CD4-positive, alpha-beta T cell treated with Interleukin-12 subunit alpha and Interleukin-12 subunit beta, for 1 hour (primary cell): ENCODE measurements around the gene GRIK4.

ENCODE experiments used
- DNase-seq: peaks from one replicate; pipeline ENCODE4 v3.0.0-alpha.2; 2020

GRIK4 gene

GRCh38 chr11:120646206-120646605, 134.7 kb downstream of the GRIK4 start:
- DNase-seq, result no peak

GRCh38 chr11:120647681-120648080, 136.1 kb downstream of the GRIK4 start:
- DNase-seq, result no peak

GRCh38 chr11:120648771-120649170, 137.2 kb downstream of the GRIK4 start:
- no peak for DNase-seq

GRCh38 chr11:120649316-120649715, 137.8 kb downstream of the GRIK4 start:
- DNase-seq, result no peak

- no peak for DNase-seq
These were observed 139.8 kb downstream of the GRIK4 start for GRCh38 chr11:120651396-120651795.

- no peak for DNase-seq
These were observed 140.3 kb downstream of the GRIK4 start for GRCh38 chr11:120651836-120652235.

GRCh38 chr11:120652705-120653335, 141.3 kb downstream of the GRIK4 start:
- DNase-seq, result no peak

- DNase-seq, result no peak
These were observed 144.0 kb downstream of the GRIK4 start for GRCh38 chr11:120655589-120655988.

- DNase-seq, result no peak
These were observed 145.9 kb downstream of the GRIK4 start for GRCh38 chr11:120657306-120658070.

GRCh38 chr11:120658071-120658423, 146.5 kb downstream of the GRIK4 start:
- DNase-seq, result no peak

- DNase-seq, result no peak
These were observed 147.5 kb downstream of the GRIK4 start for GRCh38 chr11:120659076-120659475.

- DNase-seq, result no peak
These were observed 148.5 kb downstream of the GRIK4 start for GRCh38 chr11:120660024-120660565.

- DNase-seq, result no peak
These were observed 150.6 kb downstream of the GRIK4 start for GRCh38 chr11:120662071-120662676.

- DNase-seq, result no peak
These were observed 151.6 kb downstream of the GRIK4 start for GRCh38 chr11:120663142-120663541.

- DNase-seq, result no peak
These were observed 154.6 kb downstream of the GRIK4 start for GRCh38 chr11:120666121-120666639.

GRCh38 chr11:120667281-120667680, 155.7 kb downstream of the GRIK4 start:
- DNase-seq, result no peak

- no peak for DNase-seq
These were observed 156.4 kb downstream of the GRIK4 start for GRCh38 chr11:120667934-120668333.

GRCh38 chr11:120668537-120668936, 157.0 kb downstream of the GRIK4 start:
- no peak for DNase-seq

- no peak for DNase-seq
These were observed 163.0 kb downstream of the GRIK4 start for GRCh38 chr11:120674542-120674941.

GRCh38 chr11:120675171-120675570, 163.6 kb downstream of the GRIK4 start:
- DNase-seq, result no peak

- DNase-seq, result no peak
These were observed 165.4 kb downstream of the GRIK4 start for GRCh38 chr11:120676991-120677390.

GRCh38 chr11:120680322-120680721, 168.8 kb downstream of the GRIK4 start:
- DNase-seq, result no peak

GRCh38 chr11:120681434-120682331, 170.1 kb downstream of the GRIK4 start:
- no peak for DNase-seq
